Measurements from ENCODE around the gene ZFP92. TPM values are rescaled to one million over a fixed set of nuclear protein-coding genes. Genes with fewer than 3 reads are reported as not detected.

The ZFP92 gene
- total RNA-seq, 1 experiment from 2014 or later = 0.08 TPM

DNA sequence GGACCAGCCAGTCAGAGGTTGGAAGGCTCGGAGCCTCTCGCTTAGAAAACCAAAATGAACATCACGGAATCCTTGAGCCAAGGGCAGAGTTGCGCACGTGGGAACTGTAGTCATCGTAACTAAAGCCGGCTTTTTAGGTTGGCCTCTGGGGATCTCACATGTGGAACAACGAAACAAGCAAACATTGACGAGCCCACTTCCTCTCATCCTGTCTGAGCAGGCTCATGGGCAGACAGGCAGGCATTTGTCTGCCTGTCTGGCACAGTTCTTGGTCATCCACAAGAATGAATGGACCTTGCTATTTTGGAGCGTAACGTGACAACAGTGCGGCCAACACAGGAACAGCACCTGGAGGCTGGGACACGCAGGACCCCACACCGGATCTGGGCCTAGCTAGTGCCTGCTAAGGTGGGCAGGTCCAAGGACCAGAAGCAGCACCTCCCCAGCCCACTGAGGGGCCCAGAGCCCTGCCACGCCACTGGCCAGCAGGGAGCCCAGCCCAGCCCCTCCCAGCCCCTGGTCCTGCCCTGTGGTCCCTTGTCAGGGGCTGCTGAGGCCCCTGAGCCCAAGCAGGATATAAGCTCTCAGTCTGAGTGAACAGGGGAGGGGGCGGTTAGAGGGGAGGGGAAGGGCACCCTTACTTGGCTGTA lies 43.8 kb downstream of the ZFP92 start:
- DNase-seq (ENCODE audit: low read depth) = no peak

GRCh38 chrX:153455571-153455970 lies 44.3 kb downstream of the ZFP92 start:
- DNase-seq (ENCODE audit: low read depth) = no peak

- DNase-seq (ENCODE audit: low read depth) = no peak
These were observed 44.9 kb downstream of the ZFP92 start for GRCh38 chrX:153456161-153456560.

- no peak for DNase-seq (ENCODE audit: low read depth)
These were observed 45.4 kb downstream of the ZFP92 start for GRCh38 chrX:153456704-153457103.

DNA sequence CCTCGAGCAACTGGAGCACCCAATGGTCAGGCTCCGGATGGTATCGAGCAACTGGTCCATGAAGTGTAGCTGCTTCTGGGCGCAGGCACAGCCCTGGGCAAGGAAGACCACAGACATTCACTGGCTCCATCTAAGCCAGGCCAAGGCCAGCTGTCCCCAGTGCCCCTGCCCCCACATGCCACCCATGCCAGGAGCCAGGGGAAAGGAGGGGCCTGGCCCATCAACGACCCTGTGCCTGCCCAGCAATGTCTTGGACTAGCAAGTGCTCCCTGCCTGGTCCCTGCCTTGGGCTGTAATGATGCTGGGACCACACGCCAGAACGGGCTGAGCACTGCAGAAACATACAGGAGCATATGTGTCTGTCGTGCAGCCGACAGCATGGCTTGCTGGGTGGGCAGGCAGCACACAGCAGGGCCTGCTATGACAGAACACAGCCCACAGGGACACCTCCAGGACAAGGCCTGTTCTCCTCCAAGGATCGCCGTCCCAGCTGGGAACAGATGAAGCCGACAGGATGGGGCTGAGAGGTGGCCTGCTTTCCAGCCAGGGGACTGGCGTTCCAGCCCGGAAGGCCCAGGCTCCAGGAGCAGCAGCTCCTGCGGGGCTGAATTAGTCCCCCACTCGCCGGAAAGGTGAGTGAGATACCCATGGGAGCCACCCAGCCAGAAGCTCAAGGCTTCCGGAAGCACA lies 46.0 kb downstream of the ZFP92 start:
- DNase-seq (ENCODE audit: low read depth) = no peak

DNA sequence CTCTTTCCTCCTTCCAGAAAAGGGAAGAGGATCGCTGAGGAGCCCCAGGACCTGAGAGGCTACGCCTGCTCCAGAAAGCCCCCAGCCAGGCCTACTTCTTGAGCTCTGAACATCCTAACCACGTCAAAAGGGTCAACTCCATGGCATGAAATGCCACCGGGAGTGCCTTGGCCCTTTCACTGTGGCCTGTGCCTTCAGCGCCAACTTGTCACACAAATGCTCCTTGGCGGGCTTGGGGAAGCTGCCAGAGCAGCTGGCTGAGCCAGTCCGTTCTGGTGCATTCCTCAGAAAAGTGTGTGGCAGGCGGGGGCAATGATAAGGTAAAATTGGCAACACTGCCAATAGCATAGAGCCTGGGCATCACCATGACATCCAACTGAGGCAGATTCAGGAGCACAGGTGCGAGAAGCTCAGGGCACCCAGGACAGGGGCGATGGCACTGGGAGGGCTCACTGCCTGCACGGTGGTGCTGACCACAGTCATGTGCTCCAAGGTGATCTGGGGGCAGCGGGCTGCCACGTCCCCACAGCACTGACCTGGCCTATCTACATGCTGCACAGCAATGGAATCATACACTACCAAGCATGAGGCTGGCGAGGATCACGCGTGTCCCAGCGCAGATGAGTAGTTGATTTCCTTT lies 46.7 kb downstream of the ZFP92 start:
- no peak for DNase-seq (ENCODE audit: low read depth)

- DNase-seq (ENCODE audit: low read depth) = no peak
These were observed 47.2 kb downstream of the ZFP92 start for GRCh38 chrX:153458476-153458875.

- DNase-seq (ENCODE audit: low read depth) = no peak
These were observed 48.7 kb downstream of the ZFP92 start for GRCh38 chrX:153459986-153460385.

DNA sequence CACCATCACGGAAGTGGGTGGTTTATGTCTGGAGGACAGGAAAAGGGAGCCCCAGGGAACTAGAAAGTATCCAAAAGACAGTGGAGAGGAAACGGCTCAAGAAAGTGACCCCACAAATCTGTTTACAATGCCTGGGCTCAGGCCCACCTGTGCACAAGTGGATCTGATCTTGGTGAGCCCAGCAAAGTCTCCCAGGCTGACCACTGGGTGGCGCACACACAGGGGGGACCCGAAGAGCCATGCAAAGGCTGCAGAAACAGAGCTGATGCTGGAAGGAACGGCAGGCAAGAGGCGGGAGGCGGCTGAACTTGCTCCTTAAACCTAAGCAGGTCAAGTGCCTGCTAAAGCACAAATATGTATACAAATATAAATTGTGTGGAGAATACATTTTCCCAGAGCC lies 49.6 kb downstream of the ZFP92 start:
- DNase-seq (ENCODE audit: low read depth) = peak; percentile 9

Small RNA genes lying within 50 kb of the gene (small RNA-seq; reads per million reads assigned to genes)
- not detected for gene RN7SL667P

Other genes starting within 250 kb of the ZFP92 start
- 14.1 and 15.2 TPM in 2 replicates for gene MAGEA1, start 232.2 kb upstream of the ZFP92 start, total RNA-seq (2014; rRNA removed; shearing (Covaris generic))
- not detected in 2 replicates for gene PNMA6F, start 89.7 kb upstream of the ZFP92 start, total RNA-seq (2014; rRNA removed; shearing (Covaris generic))
- gene ZNF275, start 77.3 kb upstream of the ZFP92 start, total RNA-seq (2014; rRNA removed; shearing (Covaris generic)) = 5.0 and 7.1 TPM in 2 replicates
- gene PNMA6E, start 10.1 kb upstream of the ZFP92 start, total RNA-seq (2014; rRNA removed; shearing (Covaris generic)) = 0.03 TPM in 1 of 2 replicates, not detected in the other
- 0.84 and 1.8 TPM in 2 replicates for gene TREX2, start 34.6 kb downstream of the ZFP92 start, total RNA-seq (2014; rRNA removed; shearing (Covaris generic))
- gene HAUS7, start 59.1 kb downstream of the ZFP92 start, total RNA-seq (2014; rRNA removed; shearing (Covaris generic)) = 34.7 and 37.3 TPM in 2 replicates
- 0.10 and 0.45 TPM in 2 replicates for gene BGN, start 83.5 kb downstream of the ZFP92 start, total RNA-seq (2014; rRNA removed; shearing (Covaris generic))
- gene ATP2B3, start 106.2 kb downstream of the ZFP92 start, total RNA-seq (2014; rRNA removed; shearing (Covaris generic)) = 0.03 TPM in 1 of 2 replicates, not detected in the other
- 74.4 and 82.3 TPM in 2 replicates for gene CCNQ, start 187.7 kb downstream of the ZFP92 start, total RNA-seq (2014; rRNA removed; shearing (Covaris generic))
- gene DUSP9, start 235.7 kb downstream of the ZFP92 start, total RNA-seq (2014; rRNA removed; shearing (Covaris generic)) = not detected in 2 replicates